ENCODE measurements around the gene PKD2L1.

PKD2L1 gene

GRCh38 chr10:100356067-100357017 lies 26.3 kb upstream of the PKD2L1 start:
- no peak for DNase-seq

DNA sequence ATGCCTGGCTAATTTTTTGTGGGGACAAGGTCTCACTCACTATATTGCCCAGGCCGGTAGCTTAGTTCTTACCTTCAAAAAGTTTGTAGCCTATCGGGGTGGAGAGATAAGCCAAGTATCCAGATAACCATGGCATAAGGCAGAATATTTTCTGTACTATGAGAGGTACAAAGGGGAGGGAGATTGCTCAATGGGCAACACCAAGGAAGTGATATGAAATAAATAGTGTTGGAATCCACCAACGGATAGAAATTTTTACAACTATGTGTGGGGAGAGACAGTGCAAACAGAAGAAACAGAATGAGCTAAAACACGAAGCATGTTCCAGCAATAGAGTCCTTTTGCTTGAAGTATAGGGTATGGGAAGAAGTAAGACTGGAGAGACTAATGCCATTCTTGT lies 25.1 kb upstream of the PKD2L1 start:
- no peak for DNase-seq

DNA sequence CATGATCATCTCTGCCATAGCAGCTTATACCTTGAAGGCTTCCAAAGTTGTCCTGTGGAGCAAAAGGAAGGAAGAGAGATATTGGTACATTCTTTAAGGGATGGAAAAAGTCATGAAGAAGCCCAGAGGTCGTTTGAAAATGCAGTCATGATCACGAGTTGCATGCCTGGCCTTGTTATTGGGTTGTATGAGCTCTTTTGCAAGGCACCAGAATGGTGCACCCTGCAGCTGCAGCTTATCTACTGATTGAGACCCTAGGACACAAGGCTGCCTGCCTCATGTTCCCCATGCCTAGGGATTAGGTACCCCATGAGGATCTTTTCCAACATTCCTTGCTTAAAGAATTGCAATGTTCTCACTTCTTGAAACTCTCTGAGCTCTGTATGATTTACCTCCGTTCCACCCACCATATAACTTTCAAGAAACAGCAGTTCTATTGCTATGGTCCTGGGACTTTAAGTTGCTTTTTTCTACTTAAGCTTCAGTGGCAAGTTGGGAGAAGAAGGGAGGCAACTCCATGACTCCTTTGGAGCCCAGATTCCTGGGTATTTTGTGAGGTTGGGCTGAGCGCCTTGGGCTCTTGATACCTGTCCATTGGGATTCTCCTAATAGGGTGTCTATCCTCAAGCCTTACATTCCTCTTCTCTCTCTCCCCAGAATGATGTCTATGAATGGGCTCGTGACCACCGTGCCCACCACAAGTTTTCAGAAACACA lies 23.9 kb upstream of the PKD2L1 start:
- DNase-seq: no peak

DNA sequence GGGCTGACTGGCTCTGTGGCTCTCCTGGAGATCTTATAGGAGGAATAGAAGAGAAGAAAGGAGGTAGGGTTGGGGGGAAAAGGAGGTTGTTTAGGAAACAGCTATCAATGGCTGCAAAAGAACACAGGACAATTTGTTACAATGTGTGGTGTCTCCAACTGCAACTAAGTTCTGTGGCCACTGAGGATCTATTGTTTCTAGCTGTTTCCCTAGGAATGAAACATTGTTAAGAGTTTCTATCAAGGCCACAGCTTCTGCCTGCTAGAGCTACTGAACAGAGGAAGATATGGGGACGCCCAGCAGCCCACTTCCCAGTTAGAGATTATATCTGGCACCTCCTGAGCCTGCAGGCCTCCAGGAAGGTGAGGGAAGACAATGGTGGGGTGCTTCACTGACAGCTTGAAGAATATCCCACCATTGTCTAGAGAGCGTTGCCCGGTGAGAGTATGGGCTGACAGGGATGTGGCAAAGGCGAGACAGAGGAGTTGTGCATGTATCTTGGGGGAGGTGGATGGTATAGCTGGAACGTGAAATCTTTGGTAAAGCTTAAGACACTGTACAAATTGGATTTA lies 21.0 kb upstream of the PKD2L1 start:
- DNase-seq: no peak

DNA sequence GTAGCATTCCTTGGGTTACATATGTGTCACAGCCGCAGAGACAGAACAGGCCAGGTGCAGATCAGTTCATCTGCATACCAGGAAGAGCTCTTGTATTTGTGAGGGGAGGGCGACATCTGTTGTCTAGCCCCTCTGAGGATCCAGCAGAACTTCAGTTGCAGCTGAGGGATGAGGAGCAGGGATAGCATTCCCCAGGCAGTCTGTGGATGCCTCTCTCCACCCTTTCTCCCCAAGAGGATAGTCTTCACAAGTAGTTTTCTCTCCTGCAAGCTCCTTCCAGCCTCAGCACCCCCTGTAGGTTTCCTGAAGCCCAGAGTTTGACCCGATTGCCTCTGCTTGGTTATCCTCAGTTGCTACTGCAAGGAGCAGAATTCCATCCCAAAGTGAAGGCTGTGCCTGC lies 19.6 kb upstream of the PKD2L1 start:
- no peak for DNase-seq

GRCh38 chr10:100349087-100349486 lies 19.1 kb upstream of the PKD2L1 start:
- DNase-seq: no peak

GRCh38 chr10:100348389-100348927 lies 18.4 kb upstream of the PKD2L1 start:
- no peak for DNase-seq

GRCh38 chr10:100347568-100348195 lies 17.7 kb upstream of the PKD2L1 start:
- no peak for DNase-seq

DNA sequence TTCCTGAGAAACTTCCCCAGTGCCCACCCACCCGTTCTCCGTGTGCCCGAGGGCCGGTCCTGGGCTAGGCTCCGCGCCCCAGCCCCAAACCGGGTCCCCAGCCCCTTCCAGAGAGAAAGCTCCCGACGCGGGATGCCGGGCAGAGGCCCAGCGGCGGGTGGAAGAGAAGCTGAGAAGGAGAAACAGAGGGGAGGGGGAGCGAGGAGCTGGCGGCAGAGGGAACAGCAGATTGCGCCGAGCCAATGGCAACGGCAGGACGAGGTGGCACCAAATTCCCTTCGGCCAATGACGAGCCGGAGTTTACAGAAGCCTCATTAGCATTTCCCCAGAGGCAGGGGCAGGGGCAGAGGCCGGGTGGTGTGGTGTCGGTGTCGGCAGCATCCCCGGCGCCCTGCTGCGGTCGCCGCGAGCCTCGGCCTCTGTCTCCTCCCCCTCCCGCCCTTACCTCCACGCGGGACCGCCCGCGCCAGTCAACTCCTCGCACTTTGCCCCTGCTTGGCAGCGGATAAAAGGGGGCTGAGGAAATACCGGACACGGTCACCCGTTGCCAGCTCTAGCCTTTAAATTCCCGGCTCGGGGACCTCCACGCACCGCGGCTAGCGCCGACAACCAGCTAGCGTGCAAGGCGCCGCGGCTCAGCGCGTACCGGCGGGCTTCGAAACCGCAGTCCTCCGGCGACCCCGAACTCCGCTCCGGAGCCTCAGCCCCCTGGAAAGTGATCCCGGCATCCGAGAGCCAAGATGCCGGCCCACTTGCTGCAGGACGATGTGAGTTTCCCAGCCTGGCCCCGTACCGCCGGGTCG lies 16.9 kb upstream of the PKD2L1 start, which contains the start of gene SCD:
SCD (plus strand) TSS at position 469 of the 803 bp plus-strand sequence; CDS start at position 741, 272 bp downstream.
- DNase-seq: peak; percentile 94

- peak; percentile 77 for DNase-seq
Observed at GRCh38 chr10:100346351-100346764, 16.3 kb upstream of the PKD2L1 start.

- peak; percentile 34 for DNase-seq
Observed at GRCh38 chr10:100345570-100346330, 15.7 kb upstream of the PKD2L1 start.

- no peak for DNase-seq
Observed at GRCh38 chr10:100344241-100344788, 14.3 kb upstream of the PKD2L1 start.

DNA sequence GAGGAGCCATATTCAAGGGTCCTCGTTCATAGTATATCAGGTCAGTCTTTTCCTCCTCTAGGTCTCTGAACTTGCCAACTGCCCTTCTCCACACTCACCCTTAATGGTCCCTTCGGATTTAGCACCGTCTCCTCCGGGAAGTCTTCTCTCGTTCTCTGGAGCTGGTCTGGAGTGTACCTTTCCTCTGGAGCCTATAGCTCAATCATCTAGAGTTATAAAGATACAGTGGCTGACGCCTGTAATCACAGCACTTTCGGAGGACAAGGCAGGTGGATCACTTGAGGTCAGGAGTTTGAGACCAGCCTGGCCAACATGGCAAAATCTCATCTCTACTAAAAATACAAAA lies 12.6 kb upstream of the PKD2L1 start:
- no peak for DNase-seq

DNA sequence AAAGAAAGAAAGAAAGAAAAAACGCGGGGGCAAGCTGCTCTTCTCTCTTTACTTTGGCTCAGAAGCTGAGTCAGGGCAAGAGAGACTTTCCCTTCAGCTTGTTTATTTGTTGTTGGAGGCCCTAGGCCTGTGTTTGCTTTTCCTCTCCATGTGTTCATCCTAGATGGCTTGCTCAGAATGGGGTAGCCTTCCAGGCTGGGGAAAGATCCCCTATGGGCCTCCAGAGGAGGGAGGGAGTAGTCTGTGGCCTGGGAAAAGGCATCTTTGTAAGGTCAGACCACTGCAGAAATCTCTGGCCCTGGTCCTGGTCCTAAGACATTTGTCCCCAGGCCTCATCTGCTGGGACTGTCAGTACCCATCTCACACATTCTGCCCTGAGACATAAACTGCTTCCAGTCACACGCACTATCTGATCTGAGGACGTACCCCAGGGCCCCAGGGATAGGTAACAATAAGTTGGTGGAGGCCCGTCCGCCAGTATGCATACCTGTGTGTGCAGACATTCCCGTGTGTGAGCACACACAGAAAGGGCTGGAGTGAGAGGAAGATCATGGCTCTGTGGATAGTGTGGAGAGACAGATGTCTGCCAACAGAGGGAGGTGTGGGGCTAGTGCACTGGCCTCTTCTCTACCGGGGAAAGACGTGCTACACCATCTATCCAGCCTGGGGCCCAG lies 12.1 kb upstream of the PKD2L1 start:
- DNase-seq: peak; percentile 59

GRCh38 chr10:100340948-100341847 lies 11.2 kb upstream of the PKD2L1 start:
- DNase-seq: no peak

- DNase-seq: no peak
Observed at GRCh38 chr10:100339236-100339635, 9.2 kb upstream of the PKD2L1 start.

- DNase-seq: peak; percentile 48
Observed at GRCh38 chr10:100338434-100339036, 8.5 kb upstream of the PKD2L1 start.

DNA sequence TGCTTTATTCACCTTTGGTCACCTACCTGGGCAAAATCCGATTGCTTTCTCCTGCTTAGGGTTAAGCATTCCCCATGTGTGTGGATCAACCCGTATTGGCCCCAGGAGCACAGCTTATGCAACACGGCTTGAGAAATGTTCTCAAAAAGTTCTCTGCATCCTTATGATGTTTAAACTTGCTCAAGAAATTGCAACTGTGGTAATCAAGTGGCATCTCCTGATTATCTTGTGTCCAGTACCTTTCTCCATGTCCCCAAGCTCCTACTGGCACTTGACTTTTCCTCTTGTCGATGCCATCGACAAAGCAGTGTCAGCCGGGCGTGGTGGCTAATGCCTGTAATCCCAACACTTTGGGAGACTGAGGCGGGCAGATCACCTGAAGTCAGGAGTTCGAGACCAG lies 4.7 kb upstream of the PKD2L1 start:
- no peak for DNase-seq

Data from fibroblast of skin of abdomen (primary cell).